Measurements from ENCODE around the gene RASSF8. TPM values are rescaled to one million over a fixed set of nuclear protein-coding genes. Genes with fewer than 3 reads are reported as not detected.

The RASSF8 gene
- total RNA-seq, 1 donor from 2014 or later: 26.7 TPM

DNA sequence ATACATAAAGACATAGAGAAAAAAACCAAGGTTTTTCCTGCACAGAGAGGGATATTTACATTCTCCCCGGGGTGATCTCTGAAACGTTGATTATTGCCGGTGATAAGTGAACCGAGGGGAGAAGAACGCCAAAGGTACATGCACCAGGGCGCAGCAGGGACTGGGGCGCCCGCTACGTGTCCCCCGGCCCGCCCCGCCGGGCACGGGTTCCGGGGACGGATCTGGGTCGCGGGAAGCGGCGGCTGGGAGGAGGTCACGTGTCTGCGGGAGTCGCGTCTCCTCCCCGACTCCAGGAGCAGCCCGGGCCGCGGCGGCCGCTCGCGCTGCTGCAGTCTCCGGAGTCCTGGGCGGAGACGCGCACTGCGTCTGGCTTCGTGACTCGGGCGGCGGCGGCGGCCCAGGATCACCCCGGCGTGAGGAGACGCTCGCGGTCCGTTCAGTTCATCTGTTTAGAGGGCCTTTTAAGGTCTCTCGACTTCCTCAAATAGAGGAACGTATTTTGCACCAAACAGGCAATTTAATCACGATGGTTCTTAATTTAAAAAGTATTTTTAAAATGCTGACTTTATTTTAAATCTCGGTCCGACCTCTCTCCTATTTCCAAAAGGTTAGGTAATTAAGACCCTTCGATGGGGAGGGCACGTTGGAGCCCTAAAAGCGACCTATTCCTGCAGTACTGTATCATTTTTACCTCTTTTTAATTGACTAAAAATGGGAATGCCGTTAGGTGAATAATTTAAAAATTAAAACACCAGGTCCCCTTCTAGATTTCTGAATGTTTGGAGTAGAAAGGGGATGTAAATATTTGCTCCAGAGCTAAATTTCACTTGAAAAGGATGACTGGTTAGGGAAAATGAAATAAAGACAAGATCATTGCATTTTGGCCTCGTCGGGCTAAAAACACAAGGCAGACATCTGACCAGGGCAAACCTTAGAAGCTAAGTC is 168.1 kb downstream of the RASSF8 start:
- DNase-seq: peak; percentile 93
- peak; percentile 84 for ATAC-seq (ENCODE audit: poor library complexity)
- intact Hi-C loops (cut with DNase I): loop anchor here (5.0 to 10.0 kb wide), 3 partner anchors 68 to 268 kb away; partner anchors contain the start of gene SSPN

DNA sequence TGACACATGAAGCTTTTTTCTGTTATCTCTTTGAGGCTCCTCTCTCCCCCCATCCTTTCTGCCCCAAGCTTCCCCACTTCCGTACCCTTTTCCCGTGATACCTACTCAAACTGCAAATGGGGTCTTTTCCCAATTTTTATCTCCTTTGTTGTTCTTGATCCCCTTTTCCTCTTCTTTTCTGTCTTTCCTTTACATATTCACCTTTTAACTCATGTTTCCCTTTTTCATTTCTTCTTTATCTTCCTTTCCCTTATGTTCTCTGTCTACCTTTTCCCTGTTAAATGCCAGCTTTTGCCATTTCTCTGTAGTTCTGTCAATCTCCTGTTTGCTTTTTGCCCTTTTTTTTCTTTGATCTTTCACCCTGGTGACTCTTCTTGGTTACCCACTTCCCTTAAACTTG is 168.9 kb downstream of the RASSF8 start:
- no peak for ATAC-seq (ENCODE audit: poor library complexity)
- intact Hi-C loops (cut with DNase I): loop anchor here (5.0 to 10.0 kb wide), 3 partner anchors 67 to 267 kb away; partner anchors contain the start of gene SSPN
- DNase-seq: no peak

GRCh38 chr12:26128168-26128567 is 169.7 kb downstream of the RASSF8 start:
- intact Hi-C loops (cut with DNase I): loop anchor here (5.0 to 10.0 kb wide), 3 partner anchors 67 to 267 kb away; partner anchors contain the start of gene SSPN
- DNase-seq: no peak
- no peak for ATAC-seq (ENCODE audit: poor library complexity)

Other genes with a start within 250 kb of the RASSF8 start
- gene BHLHE41, start 166.4 kb downstream of the RASSF8 start, total RNA-seq: 39.1 TPM
- 51.5 TPM for gene SSPN, start 236.9 kb downstream of the RASSF8 start, total RNA-seq

Measured in Right ventricle myocardium superior (tissue), 1 donor.